SK-N-SH (cell line): Measurements from ENCODE around the gene RGS9BP. TPM values are rescaled to one million over a fixed set of nuclear protein-coding genes. Genes with fewer than 3 reads are reported as not detected.

Source experiments
- CTCF ChIA-PET: fragments of 300-600, 350-600 bp; formaldehyde crosslinking; extraction: SDS; loops from one replicate; lab custom pipeline; 2021; lab: Yijun Ruan, JAX
- POLR2A ChIA-PET: fragments of 350-600 bp; sonication (Branson Sonifier 250); formaldehyde crosslinking; extraction: SDS; loops from one replicate; lab custom pipeline; 2020; ENCODE audit warnings: antibody characterized with exemption, inconsistent platforms; lab: Yijun Ruan, JAX
- DNase-seq: peaks from one replicate; pipeline ENCODE4 v3.0.0; 2012
- H2AFZ ChIP-seq: fragments of 200-600 bp; sonication (generic); 2 replicates; pipeline ENCODE4 v1.8.1; 2016; ENCODE audit warnings: antibody characterized with exemption, mild to moderate bottlenecking, low read depth
- H3F3A ChIP-seq: fragments of 200-600 bp; sonication (generic); replicated peaks from 2 replicates; pipeline ENCODE3; 2016; ENCODE audit warnings: antibody characterized with exemption, mild to moderate bottlenecking; ENCODE audit not compliant: insufficient read depth
- H3K27ac ChIP-seq, 2 experiments: fragments of 200-500 bp in 1 of 2; fragments of 200-600 bp in 1 of 2; sonication (Bioruptor generic) in 1 of 2; sonication (generic), shearing (Covaris generic) in 1 of 2; 2 replicates each; pipeline versions ENCODE4 v1.5.1 to v1.6.1; 2014 to 2016; ENCODE audit warnings: low read depth in 2 of 2, inconsistent platforms in 1 of 2, low read length in 1 of 2, mild to moderate bottlenecking in 1 of 2, mixed read lengths in 1 of 2
- H3K27me3 ChIP-seq: fragments of 200-600 bp; sonication (generic), shearing (Covaris generic); 2 replicates; pipeline ENCODE4 v1.6.1; 2016; ENCODE audit warnings: mixed run types; ENCODE audit not compliant: insufficient read depth
- H3K36me3 ChIP-seq, 2 experiments: fragments of 200-500 bp in 1 of 2; fragments of 200-600 bp in 1 of 2; sonication (Bioruptor generic) in 1 of 2; sonication (generic) in 1 of 2; replicated peaks in 1 of 2; 2 replicates each; pipeline versions ENCODE3 to v1.5.1; 2014 to 2016; ENCODE audit warnings: low read length in 1 of 2, mild to moderate bottlenecking in 1 of 2; ENCODE audit not compliant: insufficient read depth in 2 of 2, control insufficient read depth in 1 of 2
- H3K4me1 ChIP-seq, 2 experiments: fragments of 200-500 bp in 1 of 2; fragments of 200-600 bp in 1 of 2; sonication (Bioruptor generic) in 1 of 2; sonication (generic), shearing (Covaris generic) in 1 of 2; 2 replicates each; pipeline versions ENCODE4 v1.5.1 to v1.6.1; 2014 to 2016; ENCODE audit warnings: low read depth in 1 of 2, low read length in 1 of 2, mixed run types in 1 of 2; ENCODE audit not compliant: insufficient read depth in 2 of 2, control insufficient read depth in 1 of 2
- H3K4me2 ChIP-seq: fragments of 200-600 bp; sonication (generic), shearing (Covaris generic); 2 replicates; pipeline ENCODE4 v1.6.1; 2017; ENCODE audit warnings: mixed run types
- H3K4me3 ChIP-seq, 2 experiments: fragments of 200-500 bp in 1 of 2; fragments of 200-600 bp in 1 of 2; sonication (Bioruptor generic) in 1 of 2; sonication (generic), shearing (Covaris generic) in 1 of 2; 2 replicates each; pipeline versions ENCODE4 v1.5.1 to v1.8.1; 2014 to 2016; ENCODE audit warnings: low read depth in 2 of 2, inconsistent platforms in 1 of 2, low read length in 1 of 2, mild to moderate bottlenecking in 1 of 2, mixed read lengths in 1 of 2, moderate library complexity in 1 of 2
- H3K79me2 ChIP-seq: fragments of 200-600 bp; sonication (generic); 2 replicates; pipeline ENCODE4 v1.8.1; 2017; ENCODE audit warnings: mild to moderate bottlenecking; ENCODE audit not compliant: insufficient read depth
- H3K9ac ChIP-seq: fragments of 200-600 bp; sonication (generic); 2 replicates; pipeline ENCODE4 v1.6.1; 2017; ENCODE audit warnings: mixed run types
- H3K9me2 ChIP-seq: fragments of 200-600 bp; sonication (generic); 2 replicates; pipeline ENCODE4 v1.6.1; 2017; ENCODE audit warnings: mixed run types
- H3K9me3 ChIP-seq: fragments of 200-600 bp; sonication (generic); 2 replicates; pipeline ENCODE4 v1.6.1; 2017; ENCODE audit warnings: mixed run types, mild to moderate bottlenecking, moderate library complexity
- H4K20me1 ChIP-seq: fragments of 200-600 bp; sonication (generic); 2 replicates; pipeline ENCODE4 v1.6.1; 2017; ENCODE audit warnings: mild to moderate bottlenecking, mixed run types; ENCODE audit not compliant: insufficient read depth
- CHD2 ChIP-seq: fragments of 150-350 bp; IDR thresholded peaks from 2 replicates; pipeline ENCODE4 v1.6.1; 2018; ENCODE audit warnings: low read length; ENCODE audit not compliant: partially characterized antibody
- ELF1 ChIP-seq: IDR thresholded peaks from 2 replicates; pipeline ENCODE4 v1.4.0; 2012
- EP300 ChIP-seq, 2 experiments: IDR thresholded peaks; 2 replicates each; pipeline versions ENCODE4 v1.4.0 to v1.6.1; 2012; ENCODE audit warnings: borderline replicate concordance in 1 of 2, low read depth in 1 of 2, low read length in 1 of 2
- EZH2phosphoT487 ChIP-seq: fragments of 200-600 bp; sonication (generic); IDR thresholded peaks from 2 replicates; pipeline ENCODE4 v1.6.1; 2017; ENCODE audit warnings: low read depth, mixed run types, mild to moderate bottlenecking, antibody characterized with exemption, moderate library complexity, borderline replicate concordance
- FOSL2 ChIP-seq: IDR thresholded peaks from 2 replicates; pipeline ENCODE4 v1.4.0; 2012; ENCODE audit warnings: low read depth, mild to moderate bottlenecking, moderate library complexity, borderline replicate concordance
- FOXJ3 ChIP-seq: sonication (generic); formaldehyde crosslinking; IDR thresholded peaks from 2 replicates; pipeline ENCODE4 v1.5.1; 2020; ENCODE audit warnings: mild to moderate bottlenecking, missing genetic modification reagents
- FOXM1 ChIP-seq: IDR thresholded peaks from 2 replicates; pipeline ENCODE4 v1.4.0; 2012; ENCODE audit warnings: low read depth, mild to moderate bottlenecking
- GABPA ChIP-seq: IDR thresholded peaks from 2 replicates; pipeline ENCODE4 v1.4.0; 2012; ENCODE audit warnings: low read depth, mild to moderate bottlenecking
- JUND ChIP-seq: IDR thresholded peaks from 2 replicates; pipeline ENCODE4 v1.4.0; 2012
- NFIC ChIP-seq: IDR thresholded peaks from 2 replicates; pipeline ENCODE4 v1.4.0; 2012; ENCODE audit warnings: borderline replicate concordance
- NRF1 ChIP-seq: IDR thresholded peaks from 2 replicates; pipeline ENCODE4 v1.6.1; 2012; ENCODE audit warnings: low read depth, mild to moderate bottlenecking, low read length
- POLR2AphosphoS5 ChIP-seq: IDR thresholded peaks from 2 replicates; pipeline ENCODE4 v1.6.1; 2012; ENCODE audit warnings: low read depth, low read length
- RAD21 ChIP-seq: IDR thresholded peaks from 2 replicates; pipeline ENCODE4 v1.6.1; 2012; ENCODE audit warnings: mild to moderate bottlenecking, low read length
- RCOR1 ChIP-seq: fragments of 150-350 bp; IDR thresholded peaks from 2 replicates; pipeline ENCODE4 v1.6.1; 2017; ENCODE audit warnings: antibody characterized with exemption, low read length
- RFX5 ChIP-seq: IDR thresholded peaks from 2 replicates; pipeline ENCODE4 v1.6.1; 2012; ENCODE audit warnings: mild to moderate bottlenecking, improper control_type of control experiment, low read length
- RXRA ChIP-seq: IDR thresholded peaks from 2 replicates; pipeline ENCODE4 v1.4.0; 2012; ENCODE audit warnings: low read depth, mild to moderate bottlenecking, borderline replicate concordance
- SMC3 ChIP-seq: IDR thresholded peaks from 2 replicates; pipeline ENCODE4 v1.6.1; 2012; ENCODE audit warnings: low read depth, low read length, improper control_type of control experiment
- TCF12 ChIP-seq: IDR thresholded peaks from 2 replicates; pipeline ENCODE4 v1.4.0; 2012
- TEAD4 ChIP-seq: IDR thresholded peaks from 2 replicates; pipeline ENCODE4 v1.4.0; 2012; ENCODE audit warnings: mild to moderate bottlenecking, borderline replicate concordance; ENCODE audit not compliant: insufficient read depth
- YY1 ChIP-seq: IDR thresholded peaks from 2 replicates; pipeline ENCODE4 v1.4.0; 2012; ENCODE audit warnings: low read depth, mild to moderate bottlenecking
- WGBS: methylation state at CpG from one replicate; pipeline ENCODE4 v1.1.6; 2017; ENCODE audit warnings: low lambda C conversion rate; 5-methylcytosine and 5-hydroxymethylcytosine counted together
- polyA plus RNA-seq, 3 experiments: library from polyadenylated mRNA; depleted of rRNA; stranded (reverse); fragments of >200 nt; gene quantifications; 2 replicates each; pipeline ENCODE4 v1.2.3, GENCODE V29; 2012
- TF ChIP-seq, protein P1 (sequence below): fragments of 200-600 bp; sonication (generic); IDR thresholded peaks from 2 replicates; pipeline ENCODE4 v1.6.1; 2017; ENCODE audit warnings: antibody characterized with exemption, mild to moderate bottlenecking, moderate library complexity
- TF ChIP-seq, protein P2 (sequence below): IDR thresholded peaks from 2 replicates; pipeline ENCODE4 v1.4.0; 2012; ENCODE audit warnings: low read depth
- TF ChIP-seq, protein P3 (sequence below): IDR thresholded peaks from 2 replicates; pipeline ENCODE4; 2012
- TF ChIP-seq, protein P4 (sequence below): IDR thresholded peaks from 2 replicates; pipeline ENCODE4 v1.4.0; 2012; ENCODE audit warnings: low read depth, borderline replicate concordance
- TF ChIP-seq, protein P5 (sequence below): fragments of 150-350 bp; IDR thresholded peaks from 2 replicates; pipeline ENCODE4 v1.6.1; 2016; ENCODE audit warnings: mild to moderate bottlenecking, low read depth, low read length

The RGS9BP gene
- polyA plus RNA-seq, 1 of the 3 experiments (the other 2 are of a cell fraction) = 0.18 TPM

DNA sequence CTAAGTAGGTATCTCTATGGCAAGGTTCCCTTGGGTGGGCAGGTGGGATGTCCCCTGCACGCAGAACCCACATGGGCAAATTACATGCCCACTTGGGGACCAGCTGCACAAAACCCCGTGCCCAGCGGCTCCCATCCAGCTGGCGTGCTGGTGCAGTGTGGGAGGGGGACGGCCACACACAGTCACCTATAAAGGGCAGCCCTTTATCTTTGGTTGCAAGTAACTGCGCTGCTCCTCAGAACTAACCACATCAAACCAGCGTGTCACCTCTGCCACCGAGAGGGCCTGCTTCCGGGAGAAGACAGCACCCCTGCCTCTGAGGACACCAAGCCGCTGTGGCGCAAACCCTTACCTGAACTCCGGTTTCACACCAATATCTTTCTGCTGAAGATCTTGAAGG is 32.9 kb upstream of the RGS9BP start (continued):
- TF ChIP-seq EP300 (IDR thresholded peaks at IDR 0.05; ENCODE audit: borderline replicate concordance in 1 of 2, low read depth in 1 of 2, low read length in 1 of 2) (no peak), YY1 (no peak), RFX5 (no peak), TCF12 (no peak), RCOR1 (no peak), JUND (no peak), SMC3 (no peak), ELF1 (no peak)
- TF ChIP-seq, protein P1, sequence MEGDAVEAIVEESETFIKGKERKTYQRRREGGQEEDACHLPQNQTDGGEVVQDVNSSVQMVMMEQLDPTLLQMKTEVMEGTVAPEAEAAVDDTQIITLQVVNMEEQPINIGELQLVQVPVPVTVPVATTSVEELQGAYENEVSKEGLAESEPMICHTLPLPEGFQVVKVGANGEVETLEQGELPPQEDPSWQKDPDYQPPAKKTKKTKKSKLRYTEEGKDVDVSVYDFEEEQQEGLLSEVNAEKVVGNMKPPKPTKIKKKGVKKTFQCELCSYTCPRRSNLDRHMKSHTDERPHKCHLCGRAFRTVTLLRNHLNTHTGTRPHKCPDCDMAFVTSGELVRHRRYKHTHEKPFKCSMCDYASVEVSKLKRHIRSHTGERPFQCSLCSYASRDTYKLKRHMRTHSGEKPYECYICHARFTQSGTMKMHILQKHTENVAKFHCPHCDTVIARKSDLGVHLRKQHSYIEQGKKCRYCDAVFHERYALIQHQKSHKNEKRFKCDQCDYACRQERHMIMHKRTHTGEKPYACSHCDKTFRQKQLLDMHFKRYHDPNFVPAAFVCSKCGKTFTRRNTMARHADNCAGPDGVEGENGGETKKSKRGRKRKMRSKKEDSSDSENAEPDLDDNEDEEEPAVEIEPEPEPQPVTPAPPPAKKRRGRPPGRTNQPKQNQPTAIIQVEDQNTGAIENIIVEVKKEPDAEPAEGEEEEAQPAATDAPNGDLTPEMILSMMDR = no peak
- TF ChIP-seq, protein P2, sequence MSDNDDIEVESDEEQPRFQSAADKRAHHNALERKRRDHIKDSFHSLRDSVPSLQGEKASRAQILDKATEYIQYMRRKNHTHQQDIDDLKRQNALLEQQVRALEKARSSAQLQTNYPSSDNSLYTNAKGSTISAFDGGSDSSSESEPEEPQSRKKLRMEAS = no peak

DNA sequence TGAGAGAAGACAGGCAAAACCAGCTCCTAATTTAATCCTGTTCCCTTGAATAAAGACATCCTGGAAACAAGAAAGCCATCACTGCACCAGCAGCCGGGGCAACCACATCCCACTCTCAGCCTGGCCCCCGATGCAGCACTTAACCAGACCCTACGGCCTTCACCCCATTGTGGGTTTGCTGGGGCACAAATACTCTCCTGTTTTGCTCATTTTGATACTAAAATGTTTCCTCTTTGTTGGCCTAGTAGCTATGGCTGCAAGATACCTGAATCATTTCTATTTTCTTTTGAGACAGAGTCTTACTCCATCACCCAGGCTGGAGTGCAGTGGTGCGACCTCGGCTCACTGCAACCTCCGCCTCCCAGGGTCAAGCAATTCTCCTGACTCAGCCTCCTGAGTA is 29.1 kb upstream of the RGS9BP start:
- ChIA-PET CTCF (interaction anchor here (0.7 to 1.9 kb wide), 3 partner anchors 14 to 49 kb away, joined by 3 to 5 read pairs (median 4); no protein-coding TSS in a partner anchor), POLR2A (no interaction called here)
- H3K4me3 ChIP-seq = no peak overlapping the region
- H3F3A ChIP-seq = no peaks in the 10 kb centered on the region
- H4K20me1 ChIP-seq = no peaks in the 10 kb centered on the region
- H3K9ac ChIP-seq = no peak overlapping the region
- H3K4me2 ChIP-seq = no peak overlapping the region
- peaks cover 21 to 34% of the 10 kb centered on the region in 2 experiments for H3K36me3 ChIP-seq
- peaks cover 0 to 5% of the 10 kb centered on the region in 2 experiments; a peak in 1 of 4 replicates for H3K4me1 ChIP-seq
- DNase-seq = no peak
- TF ChIP-seq TEAD4 = no peak
- TF ChIP-seq POLR2AphosphoS5 = no peak
- TF ChIP-seq SMC3 = no peak
- TF ChIP-seq NRF1 = no peak
- no peak for TF ChIP-seq CHD2
- TF ChIP-seq RXRA = no peak
- TF ChIP-seq, protein P1 = no peak
- TF ChIP-seq RAD21 = no peak
- no peak for TF ChIP-seq JUND
- TF ChIP-seq, protein P3, sequence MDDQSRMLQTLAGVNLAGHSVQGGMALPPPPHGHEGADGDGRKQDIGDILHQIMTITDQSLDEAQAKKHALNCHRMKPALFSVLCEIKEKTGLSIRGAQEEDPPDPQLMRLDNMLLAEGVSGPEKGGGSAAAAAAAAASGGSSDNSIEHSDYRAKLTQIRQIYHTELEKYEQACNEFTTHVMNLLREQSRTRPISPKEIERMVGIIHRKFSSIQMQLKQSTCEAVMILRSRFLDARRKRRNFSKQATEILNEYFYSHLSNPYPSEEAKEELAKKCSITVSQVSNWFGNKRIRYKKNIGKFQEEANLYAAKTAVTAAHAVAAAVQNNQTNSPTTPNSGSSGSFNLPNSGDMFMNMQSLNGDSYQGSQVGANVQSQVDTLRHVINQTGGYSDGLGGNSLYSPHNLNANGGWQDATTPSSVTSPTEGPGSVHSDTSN = no peak
- no peak for TF ChIP-seq YY1
- TF ChIP-seq, protein P4, sequence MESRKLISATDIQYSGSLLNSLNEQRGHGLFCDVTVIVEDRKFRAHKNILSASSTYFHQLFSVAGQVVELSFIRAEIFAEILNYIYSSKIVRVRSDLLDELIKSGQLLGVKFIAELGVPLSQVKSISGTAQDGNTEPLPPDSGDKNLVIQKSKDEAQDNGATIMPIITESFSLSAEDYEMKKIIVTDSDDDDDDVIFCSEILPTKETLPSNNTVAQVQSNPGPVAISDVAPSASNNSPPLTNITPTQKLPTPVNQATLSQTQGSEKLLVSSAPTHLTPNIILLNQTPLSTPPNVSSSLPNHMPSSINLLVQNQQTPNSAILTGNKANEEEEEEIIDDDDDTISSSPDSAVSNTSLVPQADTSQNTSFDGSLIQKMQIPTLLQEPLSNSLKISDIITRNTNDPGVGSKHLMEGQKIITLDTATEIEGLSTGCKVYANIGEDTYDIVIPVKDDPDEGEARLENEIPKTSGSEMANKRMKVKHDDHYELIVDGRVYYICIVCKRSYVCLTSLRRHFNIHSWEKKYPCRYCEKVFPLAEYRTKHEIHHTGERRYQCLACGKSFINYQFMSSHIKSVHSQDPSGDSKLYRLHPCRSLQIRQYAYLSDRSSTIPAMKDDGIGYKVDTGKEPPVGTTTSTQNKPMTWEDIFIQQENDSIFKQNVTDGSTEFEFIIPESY = no peak
- TF ChIP-seq FOSL2 = no peak
- no peak for TF ChIP-seq NFIC
- TF ChIP-seq FOXM1 = no peak
- no peak for TF ChIP-seq EZH2phosphoT487
- TF ChIP-seq FOXJ3 (CRISPR knock-in tag) = no peak
- TF ChIP-seq, protein P5, sequence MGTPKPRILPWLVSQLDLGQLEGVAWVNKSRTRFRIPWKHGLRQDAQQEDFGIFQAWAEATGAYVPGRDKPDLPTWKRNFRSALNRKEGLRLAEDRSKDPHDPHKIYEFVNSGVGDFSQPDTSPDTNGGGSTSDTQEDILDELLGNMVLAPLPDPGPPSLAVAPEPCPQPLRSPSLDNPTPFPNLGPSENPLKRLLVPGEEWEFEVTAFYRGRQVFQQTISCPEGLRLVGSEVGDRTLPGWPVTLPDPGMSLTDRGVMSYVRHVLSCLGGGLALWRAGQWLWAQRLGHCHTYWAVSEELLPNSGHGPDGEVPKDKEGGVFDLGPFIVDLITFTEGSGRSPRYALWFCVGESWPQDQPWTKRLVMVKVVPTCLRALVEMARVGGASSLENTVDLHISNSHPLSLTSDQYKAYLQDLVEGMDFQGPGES = no peak
- no peak for TF ChIP-seq GABPA
- no peak overlapping the region for H2AFZ ChIP-seq
- no peaks in the 10 kb centered on the region for H3K9me3 ChIP-seq
- H3K27ac ChIP-seq = no peak overlapping the region
- no peaks in the 10 kb centered on the region for H3K9me2 ChIP-seq
- WGBS = 90% methylated on average over 6 of the region's 6 CpGs
- no peaks in the 10 kb centered on the region for H3K27me3 ChIP-seq
- H3K79me2 ChIP-seq = peaks cover 3% of the 10 kb centered on the region; the same call in 1 of the 2 replicates
